Activated CD8-positive, alpha-beta memory T cell treated with anti-CD3 and anti-CD28 coated beads, Interleukin-2, amount 50 U/mL, for 24 hours (primary cell): ENCODE results near the gene MRTFA.
"Not testable (repeated sequence)": the region's sequence is repeated elsewhere in the genome, so short reads cannot be mapped to it uniquely, and the experiment has no call there.

ENCODE experiments used
- DNase-seq: peaks from one replicate; pipeline ENCODE4 v3.0.0-alpha.2; 2020; ENCODE audit errors: extremely low read depth

MRTFA gene

DNA sequence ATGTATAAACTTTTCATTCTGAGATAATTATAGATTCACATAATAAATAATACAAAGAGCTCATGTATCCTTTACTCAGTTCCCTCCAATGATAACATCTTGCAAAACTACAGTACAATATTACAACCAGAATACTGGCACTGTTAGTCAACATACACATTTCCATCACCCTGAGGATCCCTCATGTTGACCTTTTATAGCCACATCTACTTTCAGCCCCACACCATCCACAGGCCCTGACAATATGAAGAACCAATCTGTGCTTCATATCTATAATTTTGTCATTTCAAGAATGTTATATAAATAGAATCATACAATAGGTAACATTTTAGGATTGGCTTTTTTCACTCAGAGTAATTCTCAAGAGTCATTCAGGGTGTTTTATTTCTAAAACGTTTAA, 115.5 kb downstream of the MRTFA start:
- no peak for DNase-seq

DNA sequence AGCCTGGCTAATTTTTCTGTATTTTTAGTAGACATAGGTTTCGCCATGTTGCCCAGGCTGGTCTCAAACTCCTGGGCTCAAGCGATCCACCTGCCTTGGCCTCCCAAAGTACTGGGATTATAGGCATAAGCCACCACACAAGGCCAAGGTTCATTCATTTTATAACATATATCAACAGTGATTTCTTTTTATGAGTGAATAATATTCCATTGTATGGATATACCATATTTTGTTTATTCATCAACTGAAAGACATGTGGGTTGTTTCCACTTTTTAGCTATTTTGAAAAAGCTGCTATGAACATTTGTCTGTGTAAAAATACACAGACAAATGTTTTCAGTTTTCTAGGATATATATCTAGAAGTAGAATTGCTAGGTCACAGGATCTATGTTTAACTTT, 116.0 kb downstream of the MRTFA start:
- no peak for DNase-seq

DNA sequence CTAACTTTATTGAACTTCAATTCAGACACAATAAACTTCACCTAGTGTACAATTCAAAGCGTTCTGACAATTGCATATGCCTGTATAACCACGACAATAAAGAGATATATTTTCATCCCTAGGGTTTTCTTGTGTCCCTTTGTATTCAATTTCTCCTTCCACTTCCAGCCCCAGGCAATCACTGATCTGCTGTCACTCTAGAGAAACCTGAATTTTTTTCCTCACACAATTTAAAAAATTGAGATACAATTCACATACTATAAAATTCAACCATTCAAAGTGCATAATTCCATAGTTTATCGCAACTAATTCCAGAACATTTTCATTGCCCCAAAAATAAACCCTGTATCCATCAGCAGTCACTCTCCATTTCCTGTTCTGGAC, 116.6 kb downstream of the MRTFA start:
- no peak for DNase-seq

DNA sequence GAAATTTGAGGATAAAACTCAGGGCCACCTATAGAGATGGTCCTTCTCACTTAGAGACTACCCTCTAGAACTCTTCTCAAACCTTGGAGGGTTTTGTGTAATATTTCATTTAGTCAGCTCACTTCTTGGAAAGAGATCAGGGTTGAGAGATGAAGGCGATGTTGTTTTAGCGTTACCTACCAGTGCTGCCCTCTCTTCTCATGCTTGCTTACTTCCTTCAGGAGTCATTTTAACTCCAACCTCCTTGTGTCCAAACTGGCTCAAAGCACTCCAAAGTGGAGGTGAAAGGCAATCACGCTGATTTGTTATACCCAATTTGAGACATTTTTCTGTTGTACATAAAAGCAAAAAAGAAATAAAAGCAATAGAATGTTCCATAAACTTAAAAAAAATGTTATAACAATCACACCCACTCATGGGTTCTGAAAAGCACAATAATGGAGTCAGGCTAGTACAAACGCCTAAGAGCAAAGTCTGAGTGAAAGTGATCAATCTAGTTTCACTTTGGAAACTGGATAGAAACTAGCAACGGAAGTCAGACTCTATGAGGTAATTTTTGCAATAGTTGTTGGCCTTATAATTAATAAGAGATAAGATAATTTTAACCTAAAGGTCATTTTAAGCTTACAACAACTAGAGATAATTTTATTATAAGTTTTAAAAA, 117.1 kb downstream of the MRTFA start:
- no peak for DNase-seq

DNA sequence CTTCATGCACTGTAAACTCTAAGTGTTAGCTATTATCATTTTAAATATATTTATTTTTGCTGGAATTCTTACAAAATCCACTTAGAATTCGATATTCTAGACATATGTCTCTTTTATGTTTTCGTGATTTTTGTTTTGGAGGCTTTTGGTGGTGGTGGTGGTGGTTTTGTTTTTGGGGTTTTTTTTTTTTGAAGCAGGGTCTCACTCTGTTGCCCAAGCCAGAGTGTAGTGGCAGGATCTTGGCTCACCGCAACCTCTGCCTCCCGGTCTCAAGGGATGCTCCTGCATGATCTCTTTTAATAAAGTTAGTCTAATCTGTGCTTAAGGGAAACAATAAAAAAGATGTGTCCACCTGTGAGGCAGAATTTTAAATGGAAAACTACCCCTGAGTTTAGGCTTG, 117.7 kb downstream of the MRTFA start:
- DNase-seq, result no peak

DNA sequence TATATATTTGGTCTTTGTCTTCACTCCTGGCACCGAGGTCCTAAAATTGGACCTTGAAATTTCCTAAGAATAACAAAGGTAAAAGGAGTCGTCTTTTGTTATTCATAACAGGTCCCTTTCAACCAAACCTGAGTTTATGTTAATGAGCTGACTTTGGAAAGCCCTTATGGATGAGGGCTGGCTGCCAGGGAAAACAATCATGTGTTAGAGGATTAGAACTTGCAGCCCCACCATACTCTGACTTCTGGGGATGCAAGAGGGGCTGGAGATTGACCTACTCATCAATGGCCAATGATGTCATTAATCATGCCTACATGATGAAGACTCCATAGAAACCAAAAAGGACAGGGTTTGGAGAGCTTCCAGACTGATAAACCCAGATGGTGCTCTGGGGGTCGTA, 118.9 kb downstream of the MRTFA start:
- no peak for DNase-seq

DNA sequence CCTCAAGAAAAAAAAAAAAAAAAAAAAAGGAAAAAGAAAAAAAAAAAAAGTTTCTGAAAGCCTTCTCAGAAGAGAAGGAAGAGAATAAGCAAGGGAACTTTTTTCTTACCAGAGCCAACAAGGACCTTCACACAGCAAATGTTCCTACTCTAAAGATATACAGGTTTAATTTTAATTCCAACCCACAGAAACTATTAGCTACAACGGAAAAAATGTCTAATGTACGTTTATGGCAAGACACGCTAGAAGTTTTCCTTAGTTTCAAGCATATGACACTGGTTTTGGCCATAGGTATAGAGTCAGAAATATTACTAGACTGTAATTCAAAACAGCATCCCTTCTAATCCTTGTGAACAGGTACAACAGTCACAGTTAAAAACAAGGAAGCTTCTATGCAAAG, 120.1 kb downstream of the MRTFA start:
- DNase-seq, result no peak

DNA sequence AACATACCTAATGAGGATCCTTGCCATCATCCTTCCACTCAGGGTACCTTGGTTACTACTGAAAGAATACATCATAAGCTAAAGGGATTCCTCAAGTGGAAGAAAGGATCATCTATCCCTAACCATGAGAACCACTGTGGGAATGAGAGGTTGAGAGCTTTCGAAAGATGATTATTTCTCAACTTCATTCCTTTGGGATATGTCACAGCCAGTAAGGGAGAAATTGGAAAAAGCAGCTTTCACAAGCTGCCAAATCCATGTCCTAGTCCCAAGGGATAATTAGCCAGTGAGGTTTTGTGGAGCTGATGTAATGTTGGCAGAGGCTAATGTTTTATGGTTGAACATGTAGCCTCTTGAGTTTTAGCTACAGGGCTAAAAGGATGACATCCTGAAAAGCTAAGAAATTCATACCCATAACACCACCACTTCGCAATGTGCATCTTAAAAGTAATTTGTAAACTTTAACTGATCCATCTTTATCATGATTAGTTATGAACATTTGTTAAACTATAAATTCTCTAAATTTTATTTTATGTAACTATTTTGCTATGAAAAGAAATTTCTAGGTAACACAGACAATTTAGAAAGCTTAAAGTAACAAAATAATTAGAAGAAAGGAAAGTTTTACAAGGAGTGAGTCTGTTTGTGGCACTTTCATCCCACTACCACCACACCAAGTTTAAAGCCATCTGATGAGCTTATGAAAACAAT, 123.9 kb downstream of the MRTFA start:
- DNase-seq, result no peak

DNA sequence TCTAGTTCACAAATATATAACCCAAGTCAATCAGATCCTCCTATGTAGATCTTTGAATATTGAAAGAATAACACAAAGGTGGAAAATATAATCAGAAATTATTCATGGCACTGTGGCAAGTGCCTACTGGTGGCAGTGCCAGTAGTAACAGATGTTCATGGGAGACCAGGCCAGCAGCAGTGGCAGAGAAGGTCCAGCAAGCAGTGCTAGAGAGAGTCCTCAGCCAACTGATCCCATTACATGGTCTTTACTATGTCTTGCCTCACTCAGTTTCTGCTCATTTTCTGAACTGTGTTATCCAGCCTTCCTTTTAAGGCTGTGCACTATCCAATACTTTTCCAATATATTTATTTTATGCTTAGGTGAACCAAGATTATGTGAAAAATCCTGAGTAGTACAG, 124.9 kb downstream of the MRTFA start:
- DNase-seq, result no peak

DNA sequence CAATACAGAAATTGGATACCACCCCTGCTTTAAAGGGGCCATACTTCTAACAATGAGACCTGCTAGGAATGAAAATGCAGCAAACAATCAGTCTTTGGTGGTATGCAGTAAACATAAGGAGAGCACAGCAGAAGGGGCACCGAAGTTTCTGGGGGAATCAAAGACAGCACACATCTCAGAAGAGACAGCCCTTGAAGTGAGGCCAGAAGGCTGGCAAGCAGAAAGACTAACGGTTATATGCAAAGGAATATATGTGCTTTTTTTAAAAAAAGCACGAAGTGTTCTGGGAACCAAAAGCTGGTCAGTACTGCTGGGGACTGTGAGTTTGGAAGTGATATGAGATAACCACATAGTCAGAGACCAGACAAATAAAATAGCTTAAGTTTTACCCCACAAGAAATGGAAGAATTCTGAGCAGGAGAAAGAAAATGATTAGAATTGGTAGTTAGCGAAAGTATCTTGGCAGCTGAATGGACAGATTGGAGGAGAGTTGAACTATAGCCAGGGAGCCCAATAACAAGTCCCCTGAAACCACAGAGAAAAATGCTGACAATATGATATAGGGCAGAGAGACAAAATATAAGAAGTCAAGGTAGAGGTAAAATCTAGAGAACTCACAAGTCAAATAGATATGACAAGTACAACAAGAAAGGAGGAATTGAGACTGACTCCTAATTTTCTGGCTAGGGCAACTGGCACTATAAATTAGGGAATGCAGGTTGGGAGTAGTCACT, 125.7 kb downstream of the MRTFA start:
- no peak for DNase-seq

DNA sequence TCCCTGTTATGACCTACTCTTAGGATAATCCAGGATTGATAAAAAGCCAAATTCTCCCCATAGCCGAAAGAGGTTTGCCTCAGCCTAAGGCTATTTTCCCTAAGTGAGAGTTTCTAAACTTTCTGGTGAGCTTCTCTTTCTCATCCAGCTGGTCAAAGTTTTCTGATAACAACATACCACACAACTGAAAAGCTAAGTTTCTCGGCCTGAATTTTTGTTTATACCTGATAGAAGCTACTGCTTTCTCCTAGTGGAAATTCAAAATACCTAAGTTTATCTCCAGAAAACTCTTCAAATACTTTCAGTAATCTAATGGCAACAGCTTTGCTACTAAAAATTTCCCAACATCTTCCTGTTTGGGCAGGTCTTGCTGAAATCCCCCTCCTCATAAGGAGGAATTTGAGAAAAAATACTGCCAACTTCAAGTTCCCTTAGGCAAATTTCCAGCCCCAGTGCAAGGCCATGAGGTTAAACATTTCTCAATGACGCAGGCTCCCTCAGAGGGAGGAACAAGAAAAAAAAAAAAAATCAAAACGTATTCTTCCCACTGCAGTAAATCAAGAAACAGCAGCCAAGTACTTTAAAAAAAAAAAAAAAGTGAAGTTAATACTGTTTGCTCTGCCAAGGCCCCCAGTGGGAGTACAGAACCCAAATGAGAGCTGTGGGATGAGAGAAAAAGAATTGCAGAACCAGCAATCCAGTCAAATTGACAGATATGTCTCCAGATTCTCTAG, 127.0 kb downstream of the MRTFA start:
- no peak for DNase-seq

DNA sequence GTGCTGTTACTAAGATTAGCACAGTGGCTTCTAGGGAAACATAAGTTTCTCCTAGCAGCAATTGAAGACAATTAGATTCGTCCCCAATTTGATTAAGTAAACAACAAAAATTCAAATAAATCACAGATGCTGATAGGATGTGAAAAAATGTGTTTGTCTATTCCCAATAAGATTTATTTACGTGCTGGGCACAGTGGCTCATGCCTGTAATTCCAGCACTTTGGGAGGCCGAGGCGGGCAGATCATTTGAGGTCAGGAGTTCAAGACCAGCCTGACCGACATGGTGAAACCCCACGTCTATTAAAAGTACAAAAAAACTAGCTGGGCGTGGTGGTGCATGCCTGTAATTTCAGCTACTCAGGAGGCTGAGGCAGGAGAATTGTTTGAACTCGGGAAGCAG, 128.5 kb downstream of the MRTFA start:
- DNase-seq, result not testable (repeated sequence)

DNA sequence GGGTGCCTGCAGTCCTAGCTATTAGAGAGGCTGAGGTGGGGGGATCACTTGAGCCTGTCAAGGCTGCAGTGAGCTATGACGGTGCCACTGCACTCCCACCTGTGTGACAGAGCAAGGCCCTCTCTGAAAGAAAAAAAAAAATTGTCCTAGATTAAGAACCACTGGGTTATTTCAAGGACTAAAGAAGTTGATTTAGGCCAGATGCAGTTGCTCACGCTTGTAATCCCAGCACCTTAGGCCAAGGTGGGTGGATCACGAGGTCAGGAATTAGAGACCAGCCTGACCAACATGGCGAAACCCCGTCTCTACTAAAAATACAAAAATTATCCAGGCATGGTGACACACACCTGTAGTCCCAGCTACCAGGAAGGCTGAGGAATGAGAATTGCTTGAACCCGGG, 129.0 kb downstream of the MRTFA start:
- no peak for DNase-seq

DNA sequence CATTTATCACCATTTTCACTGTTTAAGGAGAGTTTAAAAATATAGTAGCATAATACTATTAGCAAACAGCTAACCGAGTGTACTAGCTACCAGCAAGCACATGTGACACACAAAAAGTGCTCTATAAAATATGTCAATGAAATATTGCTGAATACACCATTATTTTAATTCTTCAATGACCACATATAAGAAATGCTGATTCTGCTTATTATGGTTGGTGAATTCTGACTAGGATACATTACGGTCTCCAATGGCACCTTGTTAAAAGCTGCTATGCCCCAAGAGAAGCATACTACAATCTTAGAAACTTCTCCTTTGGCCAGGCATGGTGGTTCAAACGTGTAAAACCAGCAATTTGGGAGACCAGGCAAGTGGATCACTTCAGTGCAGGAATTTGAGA, 129.8 kb downstream of the MRTFA start:
- DNase-seq, result no peak

DNA sequence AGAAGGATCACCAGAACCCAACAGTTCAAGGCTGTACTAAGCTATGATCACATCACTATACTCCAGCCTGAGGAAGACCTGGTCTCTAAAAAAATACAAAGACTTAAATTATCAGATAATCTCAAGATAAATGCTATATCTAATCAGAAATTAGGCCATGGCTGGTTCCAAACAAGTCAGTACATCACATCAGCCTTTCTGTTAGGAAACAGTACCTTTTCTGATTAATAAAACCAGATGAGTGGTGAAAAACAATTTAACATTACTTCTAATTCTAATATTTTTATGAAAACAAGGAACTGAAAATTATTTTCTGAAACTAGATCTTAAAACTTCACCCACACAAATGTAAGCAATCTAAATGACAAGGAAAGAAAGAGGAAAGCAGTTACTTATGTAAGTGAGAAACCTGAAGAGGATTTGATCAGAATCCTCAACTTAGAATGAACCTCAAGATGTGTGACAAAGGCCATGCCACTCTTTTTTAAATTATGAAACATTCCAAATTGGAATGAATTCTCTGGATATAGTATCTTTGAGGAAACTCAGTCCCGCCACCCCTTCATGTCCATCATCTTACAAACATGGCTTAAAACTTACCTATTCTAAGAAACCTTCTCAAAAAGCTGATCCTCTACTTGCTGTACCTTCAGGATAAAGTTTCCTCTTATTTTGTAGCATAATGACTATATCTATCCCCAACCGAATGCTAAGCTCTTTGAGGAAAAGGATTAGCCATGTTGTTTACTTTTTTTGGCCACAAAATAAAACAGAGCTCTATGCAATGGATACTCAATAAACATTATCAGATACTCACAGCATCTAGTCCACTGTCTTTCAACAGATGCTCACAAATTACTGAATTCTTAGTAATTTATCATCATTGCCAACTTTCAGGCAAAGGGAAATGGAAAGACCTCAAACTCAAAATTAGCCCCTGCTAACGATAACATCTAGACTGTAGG, 132.0 kb downstream of the MRTFA start:
- DNase-seq, result no peak

DNA sequence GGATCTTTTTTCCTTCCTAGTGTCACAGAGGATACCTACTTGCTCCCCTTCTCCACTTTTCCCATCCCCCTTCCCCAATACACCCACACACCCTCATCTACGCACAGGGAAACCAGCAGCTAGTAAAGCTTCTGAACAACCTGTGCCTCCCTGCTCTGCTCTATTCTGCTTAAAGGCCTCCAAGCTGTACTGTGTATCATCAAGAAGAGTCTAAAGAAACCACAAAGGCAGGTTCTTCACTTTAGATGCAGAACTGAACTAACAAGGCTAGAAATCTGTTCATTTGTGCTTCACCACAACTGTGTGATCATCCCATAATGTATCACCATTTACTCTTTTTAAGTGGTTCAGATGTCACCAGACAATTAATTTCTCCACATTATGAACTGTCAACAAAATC, 133.6 kb downstream of the MRTFA start:
- DNase-seq, result no peak

DNA sequence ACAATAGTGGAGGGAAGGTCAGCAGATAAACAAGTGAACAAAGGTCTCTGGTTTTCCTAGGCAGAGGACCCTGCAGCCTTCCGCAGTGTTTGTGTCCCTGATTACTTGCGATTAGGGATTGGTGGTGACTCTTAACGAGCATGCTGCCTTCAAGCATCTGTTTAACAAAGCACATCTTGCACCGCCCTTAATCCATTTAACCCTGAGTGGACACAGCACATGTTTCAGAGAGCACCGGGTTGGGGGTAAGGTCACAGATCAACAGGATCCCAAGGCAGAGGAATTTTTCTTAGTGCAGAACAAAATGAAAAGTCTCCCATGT, 136.1 kb downstream of the MRTFA start:
- DNase-seq, result not testable (repeated sequence)

DNA sequence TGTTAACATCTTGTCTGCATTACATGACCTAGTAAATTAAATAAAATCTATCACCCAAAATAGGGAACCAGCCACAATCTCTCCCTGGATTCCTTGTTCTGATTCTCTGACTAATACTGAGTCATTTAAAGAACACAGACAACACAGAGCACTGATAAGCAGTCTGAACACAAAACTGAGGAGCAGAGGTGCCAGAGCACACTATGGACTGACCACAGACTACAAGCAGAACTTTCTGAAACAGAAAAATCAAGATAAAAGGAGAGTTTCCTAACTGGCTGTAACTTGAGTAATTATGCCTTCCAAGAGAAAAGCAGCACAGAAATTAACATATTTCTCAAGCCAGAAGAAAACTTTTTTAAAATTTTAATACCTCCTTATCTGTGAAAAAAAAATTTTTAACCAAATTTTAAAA, 137.3 kb downstream of the MRTFA start:
- no peak for DNase-seq

DNA sequence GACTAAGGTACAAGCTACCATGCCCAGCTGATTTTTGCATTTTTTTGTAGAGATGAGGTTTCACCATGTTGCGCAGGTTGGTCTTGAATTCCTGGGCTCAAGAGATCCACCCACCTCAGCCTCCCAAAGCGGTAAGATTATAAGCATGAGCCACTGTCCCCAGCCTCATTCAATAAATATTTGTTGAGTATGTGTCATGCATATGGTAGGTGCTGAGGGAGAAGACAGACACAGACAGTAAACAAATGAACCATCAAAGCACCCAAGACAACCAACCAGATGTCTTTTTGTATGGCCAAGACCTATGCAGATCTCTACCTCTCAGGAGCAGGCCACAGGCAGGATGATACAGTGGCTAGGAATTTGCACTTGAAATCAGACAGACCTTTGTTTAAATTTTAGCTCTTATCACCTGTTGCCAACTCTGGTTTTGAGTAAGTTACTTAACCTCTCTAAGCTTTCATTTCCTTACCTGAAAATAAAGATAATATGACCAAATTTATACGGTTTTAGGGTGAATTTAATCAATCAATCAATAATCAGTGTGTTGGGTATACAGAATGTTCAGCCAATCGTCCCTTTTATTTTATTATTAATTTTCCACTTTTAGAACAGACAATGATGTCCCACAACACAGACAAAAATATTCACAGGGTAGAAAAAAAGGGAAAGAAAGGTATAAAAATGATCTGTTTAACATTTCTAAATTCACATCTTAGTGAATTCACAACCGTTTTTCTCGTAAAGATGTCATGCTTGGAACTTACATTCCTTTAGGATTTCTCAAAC, 137.9 kb downstream of the MRTFA start:
- no peak for DNase-seq

DNA sequence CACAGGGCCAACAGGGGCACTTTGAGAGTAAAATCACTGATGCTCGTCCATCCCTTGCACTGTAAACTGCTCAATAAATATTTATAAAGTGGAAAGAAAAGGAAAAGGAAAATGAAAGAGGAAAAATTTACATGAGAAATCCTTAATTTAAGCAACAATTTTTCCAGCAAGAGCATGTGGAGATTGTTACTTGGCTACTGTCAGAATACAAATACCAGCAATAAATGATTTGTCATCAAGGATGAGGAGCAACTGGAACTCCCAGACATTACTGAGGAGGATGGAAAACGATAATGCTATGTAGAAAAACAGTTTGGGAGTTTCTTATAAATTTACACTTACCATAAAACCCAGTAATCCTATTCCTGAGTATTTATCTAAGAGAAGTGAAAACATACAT, 143.1 kb downstream of the MRTFA start:
- no peak for DNase-seq
